ENCODE results near the gene PARN. TPM values are rescaled to one million over a fixed set of nuclear protein-coding genes. Genes with fewer than 3 reads are reported as not detected.

Gene PARN
- total and polyA plus RNA-seq, 5 donors = 11.7 to 23.8 (median 20.9) TPM

DNA sequence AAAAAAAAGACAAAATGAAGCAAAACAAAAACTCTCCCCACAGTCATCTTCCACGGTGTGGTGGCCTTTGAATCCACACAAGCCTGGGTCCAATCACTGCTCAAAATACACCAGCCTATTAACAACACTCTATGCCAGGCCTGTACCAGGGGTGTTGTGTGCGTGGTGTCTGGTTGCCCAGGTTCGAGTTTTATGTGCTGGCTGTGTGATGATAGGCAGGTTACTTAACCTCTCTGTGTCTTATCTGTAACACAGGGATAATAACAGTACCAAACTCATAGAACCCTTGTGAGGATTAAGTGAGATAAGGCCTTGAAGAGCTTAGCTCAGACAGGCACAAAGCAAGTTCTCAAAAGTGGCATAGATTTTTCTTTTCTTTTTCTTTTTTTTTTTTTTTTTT is 235.2 kb downstream of the PARN start:
- ATAC-seq (no peak), DNase-seq (no peak)
- Histone ChIP-seq H3K4me1 (ENCODE audit: control insufficient read depth, insufficient read depth, low read length) (peaks cover 7% of the 10 kb centered on the region), H3K27me3 (ENCODE audit: control insufficient read depth, insufficient read depth) (no peaks in the 10 kb centered on the region), H3K27ac (ENCODE audit: low read length) (no peak overlapping the region), H3K9me3 (ENCODE audit: control insufficient read depth, low read length) (no peaks in the 10 kb centered on the region), H3K4me3 (ENCODE audit: low read length) (no peak overlapping the region)
- WGBS = 86% methylated on average over 3 of the region's 3 CpGs
- intact Hi-C loops (cut with DNase I) = no loop called here

GRCh38 chr16:14392960-14393359 is 237.1 kb downstream of the PARN start:
- intact Hi-C loops (cut with DNase I) = no loop called here

GRCh38 chr16:14389359-14389758 is 240.7 kb downstream of the PARN start:
- DNase-seq = no peak
- H3K27ac ChIP-seq (ENCODE audit: low read length) = no peak overlapping the region
- intact Hi-C loops (cut with DNase I) = no loop called here
- no peaks in the 10 kb centered on the region for H3K27me3 ChIP-seq (ENCODE audit: control insufficient read depth, insufficient read depth)
- H3K4me3 ChIP-seq (ENCODE audit: low read length) = no peak overlapping the region
- no peak for ATAC-seq
- WGBS = 97% methylated on average over 1 of the region's 1 CpG
- H3K4me1 ChIP-seq (ENCODE audit: control insufficient read depth, insufficient read depth, low read length) = no peaks in the 10 kb centered on the region
- H3K9me3 ChIP-seq (ENCODE audit: control insufficient read depth, low read length) = no peaks in the 10 kb centered on the region

More at GRCh38 chr16:14392960-14393359, 237.1 kb downstream of the PARN start:
- Histone ChIP-seq H3K27me3 (ENCODE audit: control insufficient read depth, insufficient read depth) (no peaks in the 10 kb centered on the region), H3K9me3 (ENCODE audit: control insufficient read depth, low read length) (no peaks in the 10 kb centered on the region), H3K27ac (ENCODE audit: low read length) (no peak overlapping the region), H3K4me3 (ENCODE audit: low read length) (no peak overlapping the region), H3K4me1 (ENCODE audit: control insufficient read depth, insufficient read depth, low read length) (no peaks in the 10 kb centered on the region)
- ATAC-seq (no peak), DNase-seq (no peak)
- 81% methylated on average over 6 of the region's 6 CpGs for WGBS

DNA sequence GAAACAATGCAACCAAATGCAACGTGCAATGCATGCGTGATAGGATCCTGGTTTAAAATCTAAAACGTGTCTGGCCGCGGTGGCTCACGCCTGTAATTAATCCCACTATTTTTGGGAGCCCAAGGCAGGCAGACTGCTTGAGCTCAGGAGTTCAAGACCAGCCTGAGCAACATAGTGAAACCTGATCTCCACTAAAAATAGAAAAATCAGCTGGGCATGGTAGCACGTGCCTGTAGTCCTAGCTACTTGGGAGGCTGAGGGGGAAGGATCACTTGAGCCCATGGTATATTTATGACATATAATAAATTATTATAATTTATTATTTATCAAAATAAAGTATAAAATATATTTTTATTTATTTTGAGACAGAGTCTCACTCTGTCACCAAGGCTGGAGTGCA is 241.8 kb downstream of the PARN start:
- ATAC-seq = no peak
- 79% methylated on average over 7 of the region's 7 CpGs for WGBS
- Histone ChIP-seq H3K27ac (ENCODE audit: low read length) (no peak overlapping the region), H3K4me1 (ENCODE audit: control insufficient read depth, insufficient read depth, low read length) (no peaks in the 10 kb centered on the region), H3K4me3 (ENCODE audit: low read length) (no peak overlapping the region), H3K27me3 (ENCODE audit: control insufficient read depth, insufficient read depth) (no peaks in the 10 kb centered on the region), H3K9me3 (ENCODE audit: control insufficient read depth, low read length) (no peaks in the 10 kb centered on the region)
- no peak for DNase-seq
- intact Hi-C loops (cut with DNase I) = no loop called here

DNA sequence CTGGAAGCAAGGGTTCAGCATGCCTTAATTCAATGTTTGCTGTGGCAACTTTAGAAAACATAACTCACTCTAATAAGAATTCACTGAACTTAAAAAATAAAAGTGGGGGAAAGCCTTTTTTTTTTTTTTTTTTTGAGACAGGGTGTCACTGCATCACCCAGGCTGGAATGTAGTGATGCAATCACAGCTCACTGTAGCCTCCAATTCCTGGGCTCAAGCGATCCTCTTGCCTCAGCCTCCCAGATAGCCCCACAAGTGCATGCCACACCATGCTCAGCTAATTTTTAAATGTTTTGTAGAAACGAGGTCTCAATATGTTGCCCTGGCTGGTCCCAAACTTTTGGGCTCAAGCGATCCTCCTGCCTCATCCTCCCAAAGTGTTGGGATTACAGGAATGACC is 243.9 kb downstream of the PARN start:
- no peaks in the 10 kb centered on the region for H3K4me1 ChIP-seq (ENCODE audit: control insufficient read depth, insufficient read depth, low read length)
- intact Hi-C loops (cut with DNase I) = no loop called here
- ATAC-seq = no peak
- H3K27me3 ChIP-seq (ENCODE audit: control insufficient read depth, insufficient read depth) = no peaks in the 10 kb centered on the region
- WGBS = 83% methylated on average over 3 of the region's 3 CpGs
- H3K9me3 ChIP-seq (ENCODE audit: control insufficient read depth, low read length) = no peaks in the 10 kb centered on the region
- no peak overlapping the region for H3K4me3 ChIP-seq (ENCODE audit: low read length)
- H3K27ac ChIP-seq (ENCODE audit: low read length) = no peak overlapping the region
- DNase-seq = no peak

Other genes with a start within 250 kb of the PARN start
- 10 to 100 TPM; 27.1 to 32.6 (median 30.1) TPM for gene BFAR, start 2.7 kb upstream of the PARN start, total RNA-seq
- gene BFAR, start 2.7 kb upstream of the PARN start, polyA plus RNA-seq = 21.0 TPM
- not detected for gene PLA2G10, start 64.0 kb upstream of the PARN start, total RNA-seq
- gene PLA2G10, start 64.0 kb upstream of the PARN start, polyA plus RNA-seq = not detected
- gene NPIPA3, start 73.2 kb upstream of the PARN start, total RNA-seq = 1 to 10 TPM in 2 of 4 donors, under 1 TPM in 2; 0.62 to 2.3 (median 1.3) TPM
- gene NPIPA3, start 73.2 kb upstream of the PARN start, polyA plus RNA-seq = 1.7 TPM
- gene NPIPA2, start 112.3 kb upstream of the PARN start, total RNA-seq = 1 to 10 TPM; 1.1 to 4.8 (median 2.1) TPM
- 2.1 TPM for gene NPIPA2, start 112.3 kb upstream of the PARN start, polyA plus RNA-seq
- gene NOMO1, start 203.5 kb upstream of the PARN start, total RNA-seq = 100 to 1,000 TPM; 165 to 419 (median 232) TPM
- 97.8 TPM for gene NOMO1, start 203.5 kb upstream of the PARN start, polyA plus RNA-seq